GM19372 (cell line): ENCODE measurements around the gene MRPL36.
A peak's percentile ranks its signal among the peaks of the same experiment; 100 is the strongest.
"Not testable (repeated sequence)": the region's sequence is repeated elsewhere in the genome, so short reads cannot be mapped to it uniquely, and the experiment has no call there.

Experiments
- ATAC-seq: cut with Tn5 transposase; IDR thresholded peaks from one replicate; pipeline ENCODE4 v1.9.1; 2021; ENCODE audit warnings: mild to moderate bottlenecking, low read depth, moderate library complexity; ENCODE audit not compliant: unreplicated experiment

Gene MRPL36

GRCh38 chr5:1816495-1817089 is 17.0 kb upstream of the MRPL36 start:
- ATAC-seq = not testable (repeated sequence)

DNA sequence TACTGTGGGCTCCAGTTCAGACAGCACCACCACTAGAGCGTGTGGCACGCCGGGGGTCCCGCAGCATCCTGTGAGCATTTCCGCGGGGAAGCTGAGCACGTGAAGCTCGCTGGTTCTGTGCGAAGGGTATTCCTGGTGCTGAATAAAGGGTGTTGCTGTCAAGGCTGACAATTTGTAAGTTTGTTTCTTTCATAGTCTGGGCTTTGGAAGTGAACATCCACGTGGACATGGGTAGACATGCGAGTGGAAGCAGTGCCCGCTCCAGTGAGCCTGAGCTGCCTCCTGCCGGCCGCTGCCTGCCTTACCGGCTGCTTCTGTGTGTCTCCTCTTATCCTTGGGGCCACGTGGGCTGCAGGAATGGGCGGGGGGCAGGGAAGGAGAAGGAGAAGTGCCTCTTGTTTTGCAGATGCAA is 16.2 kb upstream of the MRPL36 start:
- ATAC-seq = no peak

DNA sequence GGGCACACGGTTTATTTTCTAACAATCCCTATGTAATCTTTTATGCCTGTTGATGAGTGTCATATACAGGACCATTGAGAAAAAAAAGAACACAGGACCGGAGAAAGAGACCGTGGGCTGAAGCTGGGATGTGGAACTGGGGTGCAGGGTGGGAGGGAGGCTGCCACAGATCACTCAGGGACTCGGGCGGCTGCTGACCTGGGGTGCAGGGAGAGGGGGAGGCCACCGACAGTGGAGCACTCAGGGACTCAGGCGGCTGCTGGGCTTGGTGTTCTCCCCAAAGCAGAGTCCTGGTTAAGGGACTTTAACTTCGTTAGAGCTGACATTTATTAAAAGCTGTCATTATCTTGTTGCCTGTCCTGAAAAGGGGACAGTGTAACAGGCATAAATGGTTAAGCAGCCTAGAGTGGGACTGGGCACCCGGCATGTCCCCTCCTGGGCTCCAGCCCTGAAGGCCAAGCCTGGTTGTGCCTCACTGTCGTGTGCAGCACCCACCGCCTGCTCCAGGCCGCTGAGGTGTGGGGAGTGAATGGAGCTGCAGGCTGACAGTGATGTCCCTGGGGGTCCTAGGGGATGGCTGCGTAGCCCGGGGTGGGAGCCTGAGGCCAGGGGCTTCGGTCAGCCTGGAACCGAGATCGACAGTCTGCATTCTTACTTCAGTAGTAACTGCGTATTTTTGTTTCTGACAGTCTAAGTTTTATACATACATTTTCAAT is 15.6 kb upstream of the MRPL36 start:
- ATAC-seq = no peak

GRCh38 chr5:1814183-1815020 is 14.8 kb upstream of the MRPL36 start:
- no peak for ATAC-seq

- ATAC-seq = no peak
Observed at GRCh38 chr5:1810581-1811101, 11.0 kb upstream of the MRPL36 start.

DNA sequence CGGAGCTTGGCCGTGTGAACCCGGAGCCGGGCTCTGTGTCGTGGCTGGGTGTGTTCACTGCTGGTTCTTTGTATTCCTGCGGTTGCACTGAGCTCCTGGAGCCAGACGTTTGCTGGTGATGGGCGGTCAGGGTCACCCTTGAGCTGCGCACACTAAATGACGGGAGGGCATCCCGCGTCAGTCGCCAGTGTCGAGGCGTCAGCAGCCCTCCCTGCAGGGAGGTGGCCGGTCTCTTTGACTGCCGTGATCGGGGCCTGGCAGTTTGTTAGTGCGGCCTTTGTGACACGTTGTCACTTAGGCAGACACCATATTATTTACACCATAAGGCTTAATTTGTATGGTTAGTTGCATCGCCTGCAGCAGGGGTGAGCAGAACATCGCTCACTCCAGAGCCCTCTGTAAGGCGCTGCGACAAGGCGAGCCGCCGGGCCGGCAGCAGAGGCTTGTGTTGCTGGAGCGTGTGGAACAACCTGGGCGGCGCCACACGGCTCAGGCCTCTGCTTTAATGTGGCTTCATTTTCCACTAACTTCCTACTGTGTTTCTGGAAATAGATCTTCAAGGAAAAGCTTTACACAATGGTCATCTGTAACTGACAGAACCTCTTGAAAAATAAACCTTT is 9.9 kb upstream of the MRPL36 start:
- ATAC-seq = no peak

GRCh38 chr5:1808439-1808838 is 8.8 kb upstream of the MRPL36 start:
- no peak for ATAC-seq

- no peak for ATAC-seq
Observed at GRCh38 chr5:1807451-1808185, 8.0 kb upstream of the MRPL36 start.

DNA sequence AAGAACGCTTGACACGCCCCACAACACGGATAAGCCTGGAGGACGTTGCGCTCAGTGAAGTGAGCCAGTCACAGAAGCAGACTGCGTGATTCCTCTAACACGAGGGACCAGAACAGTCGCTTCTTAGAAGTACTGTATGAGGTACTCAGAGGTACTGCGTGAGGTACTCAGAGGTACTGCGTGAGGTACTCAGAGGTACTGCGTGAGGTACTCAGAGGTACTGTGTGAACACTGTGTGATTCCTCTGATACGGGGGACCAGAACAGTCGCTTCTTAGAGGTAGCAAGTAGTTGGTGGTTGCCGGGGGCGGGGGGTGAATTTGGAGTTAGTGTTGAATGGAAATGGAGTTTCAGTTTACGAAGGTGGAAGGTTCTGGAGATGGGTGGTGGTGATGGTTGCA is 7.3 kb upstream of the MRPL36 start:
- ATAC-seq = no peak

GRCh38 chr5:1806199-1806598 is 6.6 kb upstream of the MRPL36 start:
- ATAC-seq = no peak

- no peak for ATAC-seq
Observed at GRCh38 chr5:1805736-1806135, 6.1 kb upstream of the MRPL36 start.

- no peak for ATAC-seq
Observed at GRCh38 chr5:1805326-1805725, 5.7 kb upstream of the MRPL36 start.

DNA sequence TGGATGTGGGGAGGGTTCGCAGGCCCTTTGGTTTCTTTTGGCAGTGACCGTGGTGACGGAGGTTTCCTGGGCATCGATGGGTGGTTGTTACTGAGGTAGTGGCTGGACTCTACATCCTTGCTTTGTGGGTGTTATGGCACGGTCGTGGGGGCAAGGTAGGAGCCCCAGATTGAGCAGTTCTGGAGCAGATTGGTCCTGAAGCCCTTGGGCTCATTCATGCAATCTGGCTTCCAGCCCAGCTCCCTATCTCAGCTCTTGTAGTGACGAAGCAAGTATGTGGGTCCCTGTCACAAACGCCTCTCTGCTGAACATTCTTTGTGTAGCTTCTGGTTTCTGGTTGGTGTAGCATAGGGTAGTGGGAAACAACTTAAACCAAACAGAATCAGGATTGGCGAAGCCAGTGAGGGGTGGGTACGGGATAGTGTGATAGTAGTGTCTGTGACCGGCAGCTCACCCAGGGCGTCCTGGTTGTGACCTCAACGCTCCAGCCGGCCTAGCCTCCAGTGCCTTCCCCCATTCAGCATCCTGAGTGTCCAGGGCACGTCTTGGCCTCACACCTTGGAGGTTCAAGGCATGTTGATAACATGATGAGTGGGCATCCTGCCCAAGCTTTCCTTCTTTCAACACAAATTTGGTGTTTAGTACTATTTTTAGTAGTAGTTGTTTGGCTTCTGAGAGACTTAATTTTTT is 4.5 kb upstream of the MRPL36 start:
- ATAC-seq = no peak

DNA sequence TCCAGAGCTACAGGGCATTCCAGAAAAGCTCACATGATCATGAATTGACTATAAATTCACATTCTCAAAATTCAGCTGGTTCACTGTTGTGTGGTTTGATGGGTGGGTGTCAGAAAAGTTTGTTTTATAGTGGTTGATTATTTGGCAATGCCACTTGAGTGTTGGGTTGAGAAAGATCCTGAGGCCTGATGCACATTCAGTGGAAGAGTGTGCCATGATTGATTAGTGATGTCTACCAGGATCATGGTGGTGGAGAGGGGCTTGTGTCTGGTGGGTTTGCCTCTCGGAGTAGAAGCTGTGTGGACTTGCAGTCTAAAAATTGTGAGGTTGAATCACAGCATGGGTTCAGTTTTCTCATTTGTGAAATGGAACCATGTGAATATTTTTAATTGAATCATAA is 3.6 kb upstream of the MRPL36 start:
- ATAC-seq = no peak

DNA sequence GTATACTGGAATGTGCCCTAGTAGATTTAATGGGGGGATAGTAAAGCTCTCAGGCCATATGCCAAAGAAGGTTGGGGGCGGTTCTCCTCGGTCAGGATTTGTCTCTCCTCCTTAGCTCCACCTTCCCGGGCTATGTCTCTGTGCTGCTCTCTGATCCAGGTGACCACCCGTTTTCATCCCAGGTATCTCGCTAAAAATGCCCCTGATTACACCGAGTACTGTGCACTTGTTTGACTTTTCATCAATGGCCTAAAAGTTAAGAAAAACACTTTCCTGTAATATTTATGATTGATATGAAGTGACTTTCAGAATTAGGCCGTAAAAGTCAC is 2.3 kb upstream of the MRPL36 start:
- ATAC-seq = no peak

GRCh38 chr5:1801222-1801966 is 1.8 kb upstream of the MRPL36 start, which contains the start of gene NDUFS6:
Gene NDUFS6 (plus strand): TSS chr5:1801407. CDS start chr5:1801418, 11 bp downstream.
- ATAC-seq = peak; percentile 53

DNA sequence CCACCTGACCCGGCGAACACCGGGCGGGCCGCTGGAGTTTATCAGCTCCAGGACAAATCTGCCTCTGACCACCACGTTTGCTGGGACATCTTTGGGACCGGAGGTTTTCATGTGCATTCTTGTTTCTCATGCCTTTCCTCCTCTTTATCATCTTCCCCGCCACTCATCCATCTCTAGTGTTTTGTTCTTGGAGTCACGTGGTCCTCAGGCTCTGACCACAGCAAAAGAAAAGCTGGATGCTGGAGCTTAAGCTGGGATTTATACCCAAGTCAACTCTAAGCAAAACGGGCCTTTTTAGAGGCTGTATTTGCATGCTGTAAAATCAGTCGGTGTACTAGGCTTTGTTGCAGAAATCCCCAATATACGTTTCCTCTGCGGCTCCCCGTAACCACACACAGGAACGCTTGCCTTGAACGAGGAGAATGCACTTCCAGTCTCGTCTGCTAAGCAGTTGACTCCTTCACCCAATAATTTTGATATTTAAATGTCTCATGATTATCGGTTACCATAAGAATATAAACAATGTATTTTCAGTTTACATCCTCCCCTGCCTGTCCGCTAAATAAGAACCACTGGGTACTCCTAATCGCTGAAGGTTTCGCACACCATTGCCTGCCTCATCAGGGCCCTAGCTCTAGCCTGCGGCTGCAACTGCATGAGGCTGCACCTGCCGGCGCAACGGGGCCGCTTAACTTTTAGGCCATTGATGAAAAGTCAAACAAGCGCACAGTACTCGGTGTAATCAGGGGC is 1.0 kb upstream of the MRPL36 start:
- ATAC-seq = peak; percentile 40

GRCh38 chr5:1799110-1799601 is 481 bp downstream of the MRPL36 start:
- peak; percentile 11 for ATAC-seq
